HK-2 (cell line): ENCODE data around the gene LCE2C.
"Not testable (repeated sequence)": the region's sequence is repeated elsewhere in the genome, so short reads cannot be mapped to it uniquely, and the experiment has no call there.

Experiments
- DNase-seq: peaks from one replicate; pipeline ENCODE4 v3.0.0-alpha.2; 2018; ENCODE audit not compliant: unreplicated experiment

Gene LCE2C, protein sequence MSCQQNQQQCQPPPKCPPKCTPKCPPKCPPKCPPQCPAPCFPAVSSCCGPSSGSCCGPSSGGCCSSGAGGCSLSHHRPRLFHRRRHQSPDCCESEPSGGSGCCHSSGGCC

DNA sequence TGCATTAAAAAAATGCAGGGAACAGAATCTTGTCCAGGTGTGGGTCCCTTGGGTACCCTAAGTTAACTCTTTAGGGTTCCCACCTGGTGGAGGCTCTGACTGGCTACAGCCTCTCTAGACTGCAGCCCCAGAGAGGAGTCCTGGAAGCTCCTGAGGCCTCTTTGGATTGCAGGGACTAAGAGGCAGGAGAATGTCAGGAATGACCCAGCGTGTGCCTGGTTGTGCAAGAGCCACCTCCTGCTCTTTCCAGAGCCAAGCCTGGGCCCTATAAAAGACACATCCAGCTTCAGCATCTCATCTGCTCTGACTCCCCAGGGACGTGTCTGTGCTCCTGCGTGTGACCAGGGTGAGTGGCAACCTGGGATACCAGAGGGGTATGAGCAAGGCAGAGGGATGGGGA lies at the start of gene LCE2C:
Gene LCE2C, plus strand, starts transcription at position 297 of the 400 bp plus-strand sequence. CDS start 737 bp downstream, outside the sequence.
- DNase-seq = not testable (repeated sequence)

DNA sequence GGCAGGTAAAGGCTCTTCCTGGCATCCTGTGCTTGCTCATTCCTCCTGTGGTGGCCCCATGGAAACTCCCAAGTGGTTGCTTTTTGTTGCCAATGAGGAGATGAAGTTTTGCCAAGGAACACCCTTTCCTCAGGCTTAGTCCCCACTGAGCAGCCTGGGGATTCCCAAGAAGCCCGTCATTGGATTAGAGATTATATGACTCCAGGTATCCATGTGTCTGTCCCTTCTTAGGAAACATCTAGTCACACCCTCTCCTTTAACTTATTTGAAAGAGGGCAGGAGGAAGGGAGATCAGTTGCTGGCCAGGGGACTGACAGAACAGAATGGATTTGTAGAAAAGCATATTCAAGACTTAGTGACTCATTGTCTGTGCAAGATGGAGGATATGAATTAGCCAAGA lies 48.3 kb upstream of the LCE2C start:
- no peak for DNase-seq

DNA sequence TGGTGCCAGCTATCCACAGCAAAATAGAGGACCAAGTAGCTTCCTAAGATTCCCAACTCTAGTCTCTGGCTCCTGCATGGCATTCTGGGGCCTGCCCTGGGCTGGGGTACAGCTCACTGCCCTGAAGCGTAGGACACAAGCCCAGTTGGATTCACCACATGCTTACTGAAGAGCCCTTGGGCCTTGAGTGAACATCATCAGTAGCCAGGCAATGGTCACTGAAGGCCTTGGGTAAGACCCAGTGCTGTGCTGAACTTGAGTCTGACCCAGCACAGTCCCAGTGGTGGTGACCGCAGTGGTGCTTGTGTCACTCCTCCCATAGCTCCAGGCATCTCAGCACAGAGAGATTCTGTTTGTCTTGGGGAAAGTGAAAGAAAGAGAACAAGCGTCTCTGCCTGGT lies 44.5 kb upstream of the LCE2C start:
- DNase-seq = no peak

DNA sequence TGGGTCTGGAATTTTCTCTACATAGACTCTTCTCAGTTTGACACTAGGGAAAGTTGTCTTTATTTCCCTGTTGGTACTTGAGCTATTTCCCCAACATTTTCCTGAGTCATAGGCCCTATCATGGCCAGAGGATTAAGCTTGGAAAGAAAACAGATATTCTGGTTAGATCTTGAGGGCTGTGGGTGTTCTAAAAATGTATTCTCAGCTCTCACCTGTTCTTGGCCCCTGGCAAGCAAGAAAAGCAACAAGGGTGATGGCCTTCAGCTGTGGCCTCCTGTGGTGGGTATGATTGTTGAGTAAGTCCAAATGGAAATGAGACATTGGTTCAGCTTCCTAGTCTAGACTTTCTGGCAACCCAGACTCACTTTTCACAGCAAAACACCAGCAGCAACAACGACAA lies 34.7 kb upstream of the LCE2C start:
- DNase-seq = no peak

DNA sequence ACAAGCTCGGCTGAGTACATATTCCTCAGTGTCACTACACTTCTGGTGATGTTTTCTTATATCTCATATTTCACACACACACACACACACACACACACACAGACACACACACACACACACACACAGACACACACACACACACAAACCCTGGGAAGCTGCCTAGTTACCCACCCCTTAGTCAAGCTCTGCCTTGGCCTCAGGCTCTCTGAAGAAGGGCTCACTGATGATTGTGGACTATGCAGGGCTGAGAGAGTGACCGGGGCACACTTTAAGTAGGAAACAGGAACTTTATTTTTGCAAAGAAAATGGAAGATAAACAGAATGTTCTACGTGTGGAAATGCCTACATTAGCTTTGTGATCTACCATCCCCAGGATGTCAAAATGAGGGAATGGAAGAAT lies 31.1 kb upstream of the LCE2C start:
- no peak for DNase-seq

DNA sequence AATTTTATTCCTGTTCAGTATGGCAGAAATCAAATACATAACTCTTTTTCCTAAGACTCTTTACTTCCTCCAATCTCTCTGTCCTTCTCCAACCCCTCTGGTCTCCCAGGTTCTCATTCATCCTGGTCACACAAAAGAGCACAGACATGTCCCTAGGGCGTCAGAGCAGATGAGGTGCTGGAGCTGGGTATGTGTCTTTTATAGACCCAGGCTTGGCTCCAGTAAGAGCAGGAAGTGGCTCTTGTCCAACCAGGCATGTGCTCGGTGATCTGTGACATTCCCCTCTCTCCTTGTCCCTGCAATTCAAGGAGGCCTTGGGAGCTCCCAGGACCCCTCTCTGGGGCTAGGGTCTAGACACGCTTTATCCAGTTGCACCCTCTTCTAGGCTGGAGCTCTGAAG lies 29.9 kb upstream of the LCE2C start:
- no peak for DNase-seq

DNA sequence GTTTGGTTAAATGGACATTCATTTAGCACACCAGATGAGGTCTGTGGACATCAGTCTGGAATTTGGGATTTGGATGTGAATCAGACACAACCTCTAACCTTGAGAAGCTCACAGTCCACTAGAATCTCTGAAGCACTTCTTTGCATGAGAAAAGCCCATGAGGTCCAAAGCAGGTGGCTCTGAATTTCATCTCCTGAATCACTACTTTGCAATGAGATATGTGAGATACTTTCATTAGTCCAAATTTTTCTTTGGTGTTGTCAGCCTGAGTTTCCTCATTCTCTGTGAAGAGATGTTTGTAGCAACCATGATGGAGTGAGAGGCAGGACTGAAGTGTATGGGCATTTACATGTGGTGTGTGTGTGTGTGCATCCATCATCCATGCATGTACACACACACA lies 28.4 kb upstream of the LCE2C start:
- no peak for DNase-seq

DNA sequence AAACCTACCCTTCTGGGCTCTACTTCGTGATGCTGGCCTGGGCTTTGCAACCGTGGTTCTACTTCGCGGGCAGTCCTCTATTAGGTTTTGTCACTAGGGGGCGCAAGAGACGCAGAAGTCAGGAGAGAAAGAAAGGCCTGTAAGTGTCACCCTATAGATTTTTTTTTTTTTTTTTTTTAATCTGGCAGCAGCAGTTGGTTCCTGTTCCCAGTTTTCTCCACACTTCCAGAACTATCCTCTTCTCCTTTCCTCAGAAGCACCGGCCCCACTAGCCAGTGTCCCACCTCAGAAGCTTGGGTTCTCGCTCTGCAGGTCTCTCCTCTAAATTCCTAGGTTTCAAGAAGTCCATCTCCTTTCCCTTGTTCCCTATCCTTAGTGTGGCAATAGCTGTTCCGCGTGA lies 21.0 kb upstream of the LCE2C start:
- DNase-seq = peak; percentile 52

DNA sequence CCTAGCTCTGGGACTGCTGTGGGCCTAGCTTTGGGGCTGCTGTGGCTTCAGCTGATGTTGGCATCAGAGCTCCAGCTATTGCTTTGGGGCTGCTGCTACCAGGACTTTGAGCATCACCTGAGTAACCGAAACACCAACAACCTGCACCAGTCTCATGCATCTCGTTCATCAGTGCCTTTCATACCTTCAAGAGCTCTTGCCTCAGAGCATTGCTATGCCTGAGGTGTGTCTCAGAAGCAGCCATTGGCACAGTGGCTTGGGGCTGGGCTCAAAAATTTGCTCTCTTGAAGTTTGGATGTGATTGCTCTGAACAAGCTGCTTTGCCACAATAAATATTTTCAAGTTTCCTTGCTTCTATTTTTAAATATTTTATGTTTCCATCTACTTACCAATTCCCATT lies 18.6 kb upstream of the LCE2C start:
- no peak for DNase-seq

DNA sequence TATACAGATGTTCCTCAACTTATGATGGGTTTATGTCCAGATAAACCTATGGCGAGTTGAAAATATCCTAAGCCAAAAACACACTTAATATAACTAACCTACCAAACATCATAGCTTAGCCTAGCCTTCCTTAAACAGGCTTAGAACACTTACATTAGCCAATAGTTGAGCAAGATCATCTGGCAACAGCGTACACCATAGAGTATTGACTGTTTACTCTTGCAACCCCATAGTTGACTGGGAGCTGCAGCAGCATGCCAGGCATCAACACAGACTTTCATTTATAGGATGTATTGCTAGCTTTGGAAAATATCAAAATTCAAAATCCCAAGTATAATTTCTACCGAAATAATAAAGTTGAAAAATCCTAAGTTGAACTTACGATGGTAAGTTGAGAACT lies 17.4 kb upstream of the LCE2C start:
- no peak for DNase-seq

DNA sequence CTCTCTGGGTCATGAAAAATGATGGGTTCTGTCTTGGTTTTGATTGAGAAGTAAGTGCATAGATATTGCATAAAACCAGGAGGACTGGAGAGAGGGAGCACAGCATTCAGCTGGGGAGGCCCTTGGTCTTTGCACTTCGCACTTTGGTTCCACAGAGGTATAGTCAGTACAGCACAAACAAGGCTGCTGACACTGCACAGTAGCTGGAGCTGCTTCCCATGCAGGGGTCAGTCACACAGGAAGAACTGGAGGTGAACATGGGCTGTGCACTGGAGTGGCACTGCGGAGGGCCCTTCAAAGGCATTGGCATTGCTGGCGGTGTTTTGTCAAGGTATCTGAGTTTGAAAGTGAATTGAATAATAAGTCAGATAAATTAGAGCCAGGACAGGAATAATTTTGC lies 16.4 kb upstream of the LCE2C start:
- no peak for DNase-seq

DNA sequence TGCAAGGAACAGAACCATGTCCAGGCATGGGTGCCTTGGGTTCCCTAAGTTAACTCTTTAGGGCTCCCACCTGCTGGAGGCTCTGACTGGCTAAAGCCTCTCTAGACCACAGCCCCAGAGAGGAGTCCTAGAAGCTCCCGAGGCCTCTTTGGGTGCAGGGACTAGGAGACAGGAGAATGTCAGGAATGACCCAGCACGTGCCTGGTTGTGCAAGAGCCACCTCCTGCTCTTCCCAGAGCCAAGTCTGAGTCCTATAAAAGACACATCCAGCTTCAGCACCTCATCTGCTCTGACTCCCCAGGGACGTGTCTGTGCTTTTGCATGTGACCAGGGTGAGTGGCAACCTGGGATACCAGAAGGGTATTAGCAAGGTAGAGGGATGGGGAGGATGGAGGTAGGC lies 12.0 kb upstream of the LCE2C start, which contains the start of gene LCE2D:
Gene LCE2D, plus strand, starts transcription at position 283 of the 400 bp plus-strand sequence. CDS start 726 bp downstream, outside the sequence.
- DNase-seq = no peak

DNA sequence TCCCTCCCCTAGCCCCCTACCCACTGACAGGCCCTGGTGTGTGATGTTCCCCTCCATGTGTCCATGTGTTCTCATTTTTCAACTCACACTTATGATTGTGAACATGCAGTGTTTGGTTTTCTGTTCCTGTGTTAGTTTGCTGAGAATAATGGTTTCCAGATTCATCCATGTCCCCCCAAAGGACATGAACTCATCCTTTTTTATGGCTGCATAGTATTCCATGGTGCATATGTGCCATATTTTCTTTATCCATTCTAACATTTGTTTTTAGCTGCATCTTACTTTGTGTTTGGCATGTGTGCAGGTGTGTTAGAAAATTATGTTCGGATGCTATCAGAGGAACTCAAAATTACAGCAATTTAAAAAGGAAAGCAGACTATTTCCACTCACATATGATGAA lies 8.9 kb upstream of the LCE2C start:
- DNase-seq = not testable (repeated sequence)

DNA sequence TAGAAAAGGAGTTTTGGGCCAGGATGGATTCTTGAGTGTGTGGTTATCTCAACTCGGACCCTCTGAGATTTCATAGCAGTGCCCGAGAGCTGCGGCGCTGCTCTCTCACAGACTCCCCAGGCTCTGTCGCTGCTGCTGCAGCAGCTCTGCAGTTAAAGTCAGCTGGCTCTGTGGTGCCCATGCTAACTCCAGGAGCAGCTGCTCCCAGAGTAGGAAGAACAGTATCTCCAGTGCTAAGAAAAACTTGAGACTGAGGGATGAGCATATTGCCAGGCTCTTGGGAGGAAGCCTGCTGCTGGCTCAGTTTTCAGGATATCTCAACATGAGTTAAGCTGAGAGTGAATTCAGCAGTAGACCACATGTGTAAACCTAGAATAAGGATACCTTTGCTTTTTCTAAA lies 7.4 kb upstream of the LCE2C start:
- DNase-seq = no peak

DNA sequence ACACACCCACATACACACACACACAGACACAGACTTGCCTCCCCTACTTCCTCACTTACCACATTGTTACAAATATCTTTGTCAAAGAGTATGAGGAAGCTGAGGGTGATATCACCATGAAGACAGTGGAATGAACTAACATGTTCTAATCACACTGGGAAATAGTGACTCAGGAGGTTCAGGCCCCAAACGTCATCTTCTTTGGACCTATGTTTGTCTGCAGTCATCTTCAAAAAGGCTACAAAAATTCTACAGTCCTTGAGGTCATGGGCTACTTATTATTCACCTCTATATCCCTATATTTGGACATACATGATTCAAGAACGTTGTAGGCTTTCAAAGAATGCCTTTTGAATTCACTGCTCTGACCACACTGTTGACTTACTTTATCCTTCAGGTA lies 2.1 kb upstream of the LCE2C start:
- DNase-seq = no peak

DNA sequence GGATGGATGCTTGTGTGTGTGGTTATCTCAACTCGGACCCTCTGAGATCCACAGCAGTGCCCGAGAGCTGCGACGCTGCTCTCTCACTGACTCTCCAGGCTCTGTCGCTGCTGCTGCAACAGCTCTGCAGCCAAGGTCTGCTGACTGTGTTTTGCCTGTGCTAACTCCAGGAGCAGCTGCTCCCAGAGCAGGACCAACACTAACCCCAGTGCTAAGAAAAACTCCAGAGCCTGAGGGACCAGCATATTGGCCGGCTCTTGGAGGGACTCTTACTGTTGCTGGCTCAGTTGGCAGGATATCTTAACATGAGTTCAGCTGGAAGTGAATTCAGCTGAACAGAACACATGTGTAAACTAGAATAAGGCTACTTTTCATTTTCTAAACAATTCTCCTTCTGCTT lies 4.4 kb downstream of the LCE2C start:
- DNase-seq = no peak

DNA sequence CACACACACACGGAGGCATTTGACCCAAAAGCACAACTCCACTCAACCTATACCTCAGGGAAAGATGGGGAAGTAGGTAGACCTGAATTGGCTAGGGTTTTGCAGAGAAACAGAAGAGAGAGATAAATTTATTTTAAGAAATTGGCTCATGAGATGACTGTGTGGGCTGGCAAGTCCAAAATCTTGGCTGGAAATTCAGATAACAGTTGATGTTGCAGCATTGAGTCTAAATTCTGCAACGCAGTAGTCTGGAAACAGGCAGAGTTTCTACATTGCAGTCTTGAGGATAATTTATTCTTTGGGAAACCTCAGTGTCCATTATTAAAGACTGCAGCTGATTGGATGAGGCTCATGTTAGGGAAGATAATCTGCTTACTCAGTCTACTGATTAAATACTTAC lies 6.5 kb downstream of the LCE2C start:
- no peak for DNase-seq

DNA sequence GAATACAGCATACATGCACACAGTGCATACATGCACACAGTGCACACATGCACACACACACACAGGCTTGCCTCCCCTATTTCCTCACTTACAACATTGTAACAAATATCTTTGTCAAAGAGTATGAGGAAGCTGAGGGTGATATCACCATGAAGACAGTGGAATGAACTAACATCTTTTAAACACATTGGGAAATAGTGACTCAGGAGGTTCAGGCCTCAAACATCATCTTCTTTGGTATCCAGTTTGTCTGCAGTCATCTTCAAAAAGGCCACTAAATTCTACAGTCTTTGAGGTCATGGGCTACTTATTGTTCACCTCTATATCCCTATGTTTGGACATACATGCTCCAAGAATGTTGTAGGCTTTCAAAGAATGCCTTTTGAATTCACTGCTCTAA lies 8.8 kb downstream of the LCE2C start:
- DNase-seq = no peak

DNA sequence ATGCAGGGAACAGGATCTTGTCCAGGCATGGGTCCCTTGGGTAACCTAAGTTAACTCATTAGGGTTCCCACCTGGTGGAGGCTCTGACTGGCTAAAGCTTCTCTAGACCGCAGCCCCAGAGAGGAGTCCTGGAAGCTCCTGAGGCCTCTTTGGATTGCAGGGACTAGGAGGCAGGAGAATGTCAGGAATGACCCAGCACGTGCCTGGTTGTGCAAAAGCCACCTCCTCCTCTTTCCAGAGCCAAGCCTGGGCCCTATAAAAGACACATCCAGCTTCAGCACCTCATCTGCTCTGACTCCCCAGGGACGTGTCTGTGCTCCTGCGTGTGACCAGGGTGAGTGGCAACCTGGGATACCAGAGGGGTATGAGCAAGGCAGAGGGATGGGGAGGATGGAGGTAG lies 10.7 kb downstream of the LCE2C start, which contains the start of gene LCE2B:
Gene LCE2B, plus strand, starts transcription at position 301 of the 400 bp plus-strand sequence. CDS start 721 bp downstream, outside the sequence.
- not testable (repeated sequence) for DNase-seq

DNA sequence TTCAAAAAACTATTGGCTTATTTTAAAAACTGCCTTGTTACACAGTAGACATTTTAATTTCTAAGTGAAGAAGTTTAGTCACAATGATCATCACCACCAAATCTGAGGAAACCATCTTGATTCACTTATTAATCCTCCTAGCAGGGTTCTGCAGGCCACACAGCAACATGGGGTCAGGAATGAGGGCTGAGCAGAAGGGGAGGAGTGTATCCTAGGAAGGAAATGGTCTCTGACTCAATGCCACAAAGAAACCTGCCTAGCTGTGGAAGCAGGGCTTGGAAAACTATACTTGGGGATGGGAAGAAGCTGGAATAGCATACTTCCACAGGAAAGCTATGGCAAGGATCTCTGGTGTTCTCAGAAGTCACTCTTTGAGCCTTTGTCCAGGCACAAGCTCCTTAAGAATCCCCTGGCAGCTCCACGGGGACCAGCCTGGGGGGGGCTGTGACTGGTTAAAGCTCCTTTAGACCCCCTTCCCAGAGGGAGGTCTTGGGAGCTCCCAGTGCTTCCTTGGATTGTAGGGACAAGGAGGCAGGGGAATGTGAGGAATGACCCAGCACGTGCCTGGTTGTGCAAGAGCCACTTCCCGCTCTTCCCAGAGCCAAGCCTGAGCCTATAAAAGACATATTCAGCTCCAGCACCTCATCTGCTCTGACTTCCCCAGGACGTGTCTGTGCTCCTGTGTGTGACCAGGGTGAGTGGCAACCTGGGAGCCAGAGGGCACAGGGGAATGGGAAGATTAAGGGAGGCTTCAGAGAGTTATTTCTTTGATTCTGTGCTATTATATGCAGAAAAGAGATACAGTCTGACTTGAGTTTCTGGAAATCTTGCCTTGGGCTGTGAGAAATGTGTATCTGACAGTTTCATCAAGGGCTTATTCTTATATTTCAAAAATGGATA lies 22.9 kb downstream of the LCE2C start, which contains the start of gene LCE2A:
Gene LCE2A, plus strand, starts transcription at position 645 of the 900 bp plus-strand sequence. CDS start 557 bp downstream, outside the sequence.
- no peak for DNase-seq

DNA sequence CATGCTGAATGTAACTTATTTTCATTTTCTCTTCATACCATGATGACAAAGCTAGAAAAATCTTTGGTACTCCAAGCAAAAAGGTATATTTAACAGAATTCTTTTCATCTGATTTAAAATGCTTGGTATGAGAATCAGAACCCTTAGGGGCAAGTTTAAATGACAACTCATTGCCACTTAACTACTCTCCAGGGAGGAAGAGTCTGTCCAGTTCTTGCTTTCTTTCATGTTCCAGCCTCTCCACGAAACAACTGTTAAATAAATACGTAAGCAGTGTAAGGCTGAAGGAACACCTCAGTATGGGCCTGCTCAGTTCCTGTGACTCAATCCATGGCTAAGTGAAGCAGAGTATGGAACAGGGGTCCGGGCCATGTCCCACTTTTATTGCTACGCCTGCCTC lies 24.7 kb downstream of the LCE2C start:
- DNase-seq = no peak

DNA sequence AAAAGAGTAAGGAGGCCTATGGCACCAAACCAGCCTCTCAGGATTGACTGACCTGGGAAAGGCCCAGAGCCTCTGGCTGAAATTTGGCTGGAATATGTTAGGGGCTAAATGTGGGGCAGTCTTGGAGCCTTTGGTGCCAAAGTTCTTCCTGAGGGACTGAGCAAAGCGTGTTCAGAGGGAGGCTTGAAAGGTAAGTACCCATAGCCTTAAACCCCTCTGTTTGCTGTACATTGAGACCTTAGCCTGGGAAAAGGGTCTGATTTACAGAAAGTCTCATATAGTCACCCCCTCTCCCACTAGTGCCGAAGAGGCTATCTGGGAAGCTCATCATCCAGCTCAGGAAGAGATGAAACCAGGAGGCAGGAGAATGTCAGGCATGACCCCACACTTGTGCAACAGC lies 32.8 kb downstream of the LCE2C start, which contains the start of gene LCE4A:
Gene LCE4A, plus strand, starts transcription at position 301 of the 400 bp plus-strand sequence. CDS start 916 bp downstream, outside the sequence.
- DNase-seq = no peak

DNA sequence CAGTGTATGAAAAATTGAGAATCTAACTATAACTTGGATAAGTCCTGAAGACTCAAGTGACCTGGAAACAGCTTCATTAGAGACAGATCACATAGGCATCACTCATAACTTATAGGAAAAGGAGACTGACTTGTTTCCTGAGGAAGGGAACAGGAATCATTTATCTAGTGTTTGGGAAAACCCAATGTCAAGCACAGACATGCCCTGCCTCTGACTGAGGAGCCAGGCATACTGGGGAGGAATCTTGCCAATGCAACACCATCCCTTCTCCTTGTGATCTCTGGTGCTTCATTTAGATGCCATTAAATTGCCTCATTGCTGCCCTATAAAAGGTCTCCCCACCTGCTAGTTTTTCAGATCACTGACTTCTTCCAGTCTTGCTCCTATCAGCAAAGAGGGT lies 43.2 kb downstream of the LCE2C start:
- DNase-seq = no peak
